GM19463 (cell line): ENCODE results near the gene LRSAM1.

Experiments
- ATAC-seq: cut with Tn5 transposase; IDR thresholded peaks from one replicate; pipeline ENCODE4 v1.9.1; 2021; ENCODE audit warnings: mild to moderate bottlenecking, moderate library complexity; ENCODE audit not compliant: unreplicated experiment

LRSAM1 gene

GRCh38 chr9:127424676-127424999, 26.7 kb upstream of the LRSAM1 start:
- ATAC-seq, result peak; percentile 17

GRCh38 chr9:127426756-127427155, 24.6 kb upstream of the LRSAM1 start:
- no peak for ATAC-seq

- ATAC-seq, result no peak
Observed at GRCh38 chr9:127428348-127428747, 23.0 kb upstream of the LRSAM1 start.

- no peak for ATAC-seq
Observed at GRCh38 chr9:127430415-127430814, 20.9 kb upstream of the LRSAM1 start.

GRCh38 chr9:127437497-127438264, 13.6 kb upstream of the LRSAM1 start:
- no peak for ATAC-seq

GRCh38 chr9:127438394-127438793, 12.9 kb upstream of the LRSAM1 start:
- ATAC-seq, result no peak

- ATAC-seq, result no peak
Observed at GRCh38 chr9:127444283-127444920, 6.9 kb upstream of the LRSAM1 start.

GRCh38 chr9:127444921-127445850, 6.1 kb upstream of the LRSAM1 start:
- no peak for ATAC-seq

GRCh38 chr9:127445851-127446712, 5.2 kb upstream of the LRSAM1 start:
- no peak for ATAC-seq

GRCh38 chr9:127446713-127447415, 4.4 kb upstream of the LRSAM1 start:
- ATAC-seq, result no peak

GRCh38 chr9:127447416-127448111, 3.7 kb upstream of the LRSAM1 start:
- ATAC-seq, result no peak

- no peak for ATAC-seq
Observed at GRCh38 chr9:127448112-127448805, 3.1 kb upstream of the LRSAM1 start.

GRCh38 chr9:127449332-127449966, 1.9 kb upstream of the LRSAM1 start:
- ATAC-seq, result no peak

GRCh38 chr9:127450243-127450760, 1.0 kb upstream of the LRSAM1 start:
- no peak for ATAC-seq

GRCh38 chr9:127451608-127451857, 223 bp downstream of the LRSAM1 start:
- ATAC-seq, result no peak

- ATAC-seq, result no peak
Observed at GRCh38 chr9:127451858-127452656, 747 bp downstream of the LRSAM1 start.

GRCh38 chr9:127452691-127453090, 1.4 kb downstream of the LRSAM1 start:
- no peak for ATAC-seq
